GM23338 (cell line): Measurements from ENCODE around the gene NHSL1. TPM values are rescaled to one million over a fixed set of nuclear protein-coding genes. Genes with fewer than 3 reads are reported as not detected.

Experiments
- ATAC-seq: fragments of 200-7000 bp; cut with Tn5 transposase; 3 replicates; pipeline ENCODE4 v1.9.1; 2020
- DNase-seq: peaks from one replicate; pipeline ENCODE4 v3.0.0-alpha.2; 2015; ENCODE audit warnings: low spot score
- H2AFZ ChIP-seq: fragments of 200-600 bp; sonication (generic); 2 replicates; pipeline ENCODE4 v1.8.0; 2016; ENCODE audit warnings: antibody characterized with exemption, mild to moderate bottlenecking, moderate library complexity
- H3F3A ChIP-seq: fragments of 200-600 bp; sonication (generic); replicated peaks from 2 replicates; pipeline ENCODE4 v1.8.0; 2017; ENCODE audit warnings: antibody characterized with exemption, mixed run types, low read depth
- H3K27ac ChIP-seq: fragments of 200-600 bp; sonication (generic); 2 replicates; pipeline ENCODE4 v1.6.1; 2016; ENCODE audit warnings: low read depth
- H3K27me3 ChIP-seq: fragments of 200-600 bp; sonication (generic); 2 replicates; pipeline ENCODE4 v1.8.0; 2016; ENCODE audit warnings: mild to moderate bottlenecking, mixed run types, moderate library complexity; ENCODE audit not compliant: insufficient read depth
- H3K36me3 ChIP-seq: fragments of 200-600 bp; sonication (generic); 2 replicates; pipeline ENCODE4 v1.8.0; 2016; ENCODE audit warnings: mild to moderate bottlenecking; ENCODE audit not compliant: insufficient read depth
- H3K4me1 ChIP-seq: fragments of 200-600 bp; sonication (generic); 2 replicates; pipeline ENCODE4 v1.8.0; 2016; ENCODE audit warnings: mild to moderate bottlenecking, moderate library complexity; ENCODE audit not compliant: insufficient read depth
- H3K4me2 ChIP-seq: fragments of 200-600 bp; sonication (generic); 2 replicates; pipeline ENCODE4 v1.7.1; 2017; ENCODE audit warnings: mixed run types
- H3K4me3 ChIP-seq: fragments of 200-600 bp; sonication (generic); 2 replicates; pipeline ENCODE4 v1.6.1; 2016; ENCODE audit warnings: mixed run types
- H3K79me2 ChIP-seq: fragments of 200-600 bp; sonication (generic); replicated peaks from 2 replicates; pipeline ENCODE4 v1.8.0; 2017; ENCODE audit warnings: mild to moderate bottlenecking; ENCODE audit not compliant: insufficient read depth
- H3K9me2 ChIP-seq: fragments of 200-600 bp; sonication (generic); 2 replicates; pipeline ENCODE4 v1.8.0; 2017; ENCODE audit not compliant: insufficient read depth
- H4K20me1 ChIP-seq: fragments of 200-600 bp; sonication (generic); replicated peaks from 2 replicates; pipeline ENCODE4 v1.8.0; 2017; ENCODE audit warnings: mild to moderate bottlenecking; ENCODE audit not compliant: insufficient read depth
- H3K27ac Mint-ChIP-seq: 2 replicates; pipeline ENCODE4 v1.8.0; 2020; ENCODE audit warnings: inconsistent platforms, mild to moderate bottlenecking, moderate library complexity, mixed read lengths
- H3K27me3 Mint-ChIP-seq: 3 replicates; pipeline ENCODE4 v1.8.0; 2022; ENCODE audit warnings: low read depth, mild to moderate bottlenecking, moderate library complexity, mixed read lengths, inconsistent platforms; ENCODE audit not compliant: insufficient read depth, poor library complexity
- H3K36me3 Mint-ChIP-seq: 3 replicates; pipeline ENCODE4 v1.8.0; 2021; ENCODE audit warnings: low read depth, mild to moderate bottlenecking, inconsistent platforms, moderate library complexity, mixed read lengths
- H3K4me1 Mint-ChIP-seq: 3 replicates; pipeline ENCODE4 v1.8.0; 2020; ENCODE audit warnings: mild to moderate bottlenecking, inconsistent platforms, mixed read lengths
- H3K4me3 Mint-ChIP-seq: 3 replicates; pipeline ENCODE4 v1.8.0; 2021; ENCODE audit warnings: moderate library complexity, mild to moderate bottlenecking, inconsistent platforms, mixed read lengths
- H3K9me3 Mint-ChIP-seq: 3 replicates; pipeline ENCODE4 v1.8.0; 2020; ENCODE audit warnings: moderate library complexity, mild to moderate bottlenecking, inconsistent platforms, mixed read lengths
- CTCF ChIP-seq, 2 experiments: fragments of 200-600 bp in 1 of 2; sonication (generic) in 1 of 2; conservative IDR thresholded peaks; 2 replicates each; pipeline versions ENCODE4 v1.5.1 to v1.6.1; 2016 to 2017; ENCODE audit warnings: antibody characterized with exemption in 2 of 2, low read depth in 2 of 2, mild to moderate bottlenecking in 2 of 2, moderate library complexity in 1 of 2
- ETS1 ChIP-seq: IDR thresholded peaks from 2 replicates; pipeline ENCODE4 v1.6.1; 2016; ENCODE audit warnings: antibody characterized with exemption
- EZH2 ChIP-seq: fragments of 200-600 bp; sonication (generic); IDR thresholded peaks from one replicate; pipeline ENCODE4 v1.8.0; 2017; ENCODE audit warnings: antibody characterized with exemption, mild to moderate bottlenecking, low read depth; ENCODE audit not compliant: unreplicated experiment
- EZH2phosphoT487 ChIP-seq: fragments of 200-600 bp; sonication (generic); IDR thresholded peaks from one replicate; pipeline ENCODE4 v1.8.1; 2018; ENCODE audit warnings: antibody characterized with exemption; ENCODE audit not compliant: unreplicated experiment
- JUNB ChIP-seq: IDR thresholded peaks from one replicate; pipeline ENCODE4 v1.6.1; 2016; ENCODE audit warnings: antibody characterized with exemption; ENCODE audit not compliant: unreplicated experiment
- POLR2AphosphoS5 ChIP-seq: IDR thresholded peaks from 2 replicates; pipeline ENCODE4 v1.6.1; 2016; ENCODE audit warnings: antibody characterized with exemption, low read depth
- STAT1 ChIP-seq: IDR thresholded peaks from one replicate; pipeline ENCODE4 v1.6.1; 2016; ENCODE audit warnings: antibody characterized with exemption; ENCODE audit not compliant: unreplicated experiment
- ZNF114 ChIP-seq: fragments of 250-450 bp; sonication (Bioruptor Pico); IDR thresholded peaks from 2 replicates; pipeline ENCODE4 v1.5.0; 2020; ENCODE audit warnings: mild to moderate bottlenecking, moderate library complexity
- ZNF331 ChIP-seq: fragments of 250-450 bp; sonication (Bioruptor Pico); IDR thresholded peaks from 2 replicates; pipeline ENCODE4 v1.5.0; 2020; ENCODE audit warnings: low read depth, mild to moderate bottlenecking, moderate library complexity
- polyA plus RNA-seq: library from polyadenylated mRNA; unstranded; fragments of >200 nt; fragmentation: Nextera tagmentation; extraction: Ambion mirVana; gene quantifications from 2 replicates; pipeline ENCODE4 v1.2.1, GENCODE V29; 2016
- total RNA-seq: library from RNA; depleted of rRNA; stranded (reverse); fragments of >200 nt; shearing (Covaris generic); gene quantifications from 2 replicates; pipeline ENCODE4 v1.2.3, GENCODE V29; 2014
- TF ChIP-seq, protein P1 (sequence below): fragments of 250-450 bp; sonication (Bioruptor Pico); IDR thresholded peaks from 2 replicates; pipeline ENCODE4 v1.5.0; 2020; ENCODE audit warnings: mild to moderate bottlenecking, moderate library complexity

NHSL1 gene
- total and polyA plus RNA-seq, 2 experiments from 2014 or later = 11.2 to 24.5 TPM

DNA sequence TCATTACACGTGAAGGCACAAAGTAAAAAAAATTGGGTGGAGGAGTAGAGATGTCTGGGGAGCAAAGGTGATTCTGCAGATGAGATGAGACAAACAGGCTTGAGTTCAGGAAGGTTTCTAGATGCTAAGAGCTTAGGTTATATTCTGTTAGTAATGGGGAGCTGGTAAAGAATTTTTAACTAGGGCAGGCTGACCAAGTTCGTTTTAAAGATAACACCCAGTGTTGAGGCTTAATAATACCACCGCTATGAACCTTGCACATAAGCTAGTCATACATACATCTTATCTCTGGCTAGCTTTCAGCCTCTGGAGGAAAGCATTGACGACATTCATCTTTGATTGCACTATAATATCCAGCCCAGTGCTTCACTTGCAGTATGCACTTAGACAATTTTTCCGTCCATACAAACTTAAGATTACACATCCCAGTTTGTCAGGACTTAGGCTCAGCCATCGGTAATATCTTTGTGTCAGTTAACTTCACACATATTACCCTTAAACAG, 12.1 kb downstream of the NHSL1 start:
- Histone ChIP-seq H4K20me1 (no peaks in the 10 kb centered on the region), H3F3A (peaks cover 6% of the 10 kb centered on the region; the same call in 1 of the 2 replicates), H3K36me3 (no peaks in the 10 kb centered on the region), H3K27ac (peak overlapping the region; percentile 84), H3K4me1 (peaks cover 43% of the 10 kb centered on the region), H3K4me2 (peak overlapping the region; percentile 67; the same call in 1 of the 2 replicates), H3K9me2 (peaks cover 6% of the 10 kb centered on the region; the same call in 1 of the 2 replicates), H2AFZ (no peak overlapping the region), H3K27me3 (no peaks in the 10 kb centered on the region), H3K79me2 (peaks cover 11% of the 10 kb centered on the region), H3K4me3 (no peak overlapping the region)
- peaks cover 52% of the 10 kb centered on the region for H3K4me1 Mint-ChIP-seq
- peaks cover 8% of the 10 kb centered on the region; the same call in 2 of the 3 replicates for H3K36me3 Mint-ChIP-seq
- DNase-seq (no peak), ATAC-seq (no peak)
- H3K4me3 Mint-ChIP-seq = no peak overlapping the region
- TF ChIP-seq POLR2AphosphoS5 (no peak), STAT1 (no peak), EZH2 (no peak), ZNF331 (CRISPR knock-in tag) (no peak), ETS1 (no peak), ZNF114 (CRISPR knock-in tag) (no peak), CTCF (conservative IDR thresholded peaks at IDR 0.05; ENCODE audit: low read depth in 2 of 2) (no peak), JUNB (no peak), EZH2phosphoT487 (no peak)
- TF ChIP-seq, protein P1, sequence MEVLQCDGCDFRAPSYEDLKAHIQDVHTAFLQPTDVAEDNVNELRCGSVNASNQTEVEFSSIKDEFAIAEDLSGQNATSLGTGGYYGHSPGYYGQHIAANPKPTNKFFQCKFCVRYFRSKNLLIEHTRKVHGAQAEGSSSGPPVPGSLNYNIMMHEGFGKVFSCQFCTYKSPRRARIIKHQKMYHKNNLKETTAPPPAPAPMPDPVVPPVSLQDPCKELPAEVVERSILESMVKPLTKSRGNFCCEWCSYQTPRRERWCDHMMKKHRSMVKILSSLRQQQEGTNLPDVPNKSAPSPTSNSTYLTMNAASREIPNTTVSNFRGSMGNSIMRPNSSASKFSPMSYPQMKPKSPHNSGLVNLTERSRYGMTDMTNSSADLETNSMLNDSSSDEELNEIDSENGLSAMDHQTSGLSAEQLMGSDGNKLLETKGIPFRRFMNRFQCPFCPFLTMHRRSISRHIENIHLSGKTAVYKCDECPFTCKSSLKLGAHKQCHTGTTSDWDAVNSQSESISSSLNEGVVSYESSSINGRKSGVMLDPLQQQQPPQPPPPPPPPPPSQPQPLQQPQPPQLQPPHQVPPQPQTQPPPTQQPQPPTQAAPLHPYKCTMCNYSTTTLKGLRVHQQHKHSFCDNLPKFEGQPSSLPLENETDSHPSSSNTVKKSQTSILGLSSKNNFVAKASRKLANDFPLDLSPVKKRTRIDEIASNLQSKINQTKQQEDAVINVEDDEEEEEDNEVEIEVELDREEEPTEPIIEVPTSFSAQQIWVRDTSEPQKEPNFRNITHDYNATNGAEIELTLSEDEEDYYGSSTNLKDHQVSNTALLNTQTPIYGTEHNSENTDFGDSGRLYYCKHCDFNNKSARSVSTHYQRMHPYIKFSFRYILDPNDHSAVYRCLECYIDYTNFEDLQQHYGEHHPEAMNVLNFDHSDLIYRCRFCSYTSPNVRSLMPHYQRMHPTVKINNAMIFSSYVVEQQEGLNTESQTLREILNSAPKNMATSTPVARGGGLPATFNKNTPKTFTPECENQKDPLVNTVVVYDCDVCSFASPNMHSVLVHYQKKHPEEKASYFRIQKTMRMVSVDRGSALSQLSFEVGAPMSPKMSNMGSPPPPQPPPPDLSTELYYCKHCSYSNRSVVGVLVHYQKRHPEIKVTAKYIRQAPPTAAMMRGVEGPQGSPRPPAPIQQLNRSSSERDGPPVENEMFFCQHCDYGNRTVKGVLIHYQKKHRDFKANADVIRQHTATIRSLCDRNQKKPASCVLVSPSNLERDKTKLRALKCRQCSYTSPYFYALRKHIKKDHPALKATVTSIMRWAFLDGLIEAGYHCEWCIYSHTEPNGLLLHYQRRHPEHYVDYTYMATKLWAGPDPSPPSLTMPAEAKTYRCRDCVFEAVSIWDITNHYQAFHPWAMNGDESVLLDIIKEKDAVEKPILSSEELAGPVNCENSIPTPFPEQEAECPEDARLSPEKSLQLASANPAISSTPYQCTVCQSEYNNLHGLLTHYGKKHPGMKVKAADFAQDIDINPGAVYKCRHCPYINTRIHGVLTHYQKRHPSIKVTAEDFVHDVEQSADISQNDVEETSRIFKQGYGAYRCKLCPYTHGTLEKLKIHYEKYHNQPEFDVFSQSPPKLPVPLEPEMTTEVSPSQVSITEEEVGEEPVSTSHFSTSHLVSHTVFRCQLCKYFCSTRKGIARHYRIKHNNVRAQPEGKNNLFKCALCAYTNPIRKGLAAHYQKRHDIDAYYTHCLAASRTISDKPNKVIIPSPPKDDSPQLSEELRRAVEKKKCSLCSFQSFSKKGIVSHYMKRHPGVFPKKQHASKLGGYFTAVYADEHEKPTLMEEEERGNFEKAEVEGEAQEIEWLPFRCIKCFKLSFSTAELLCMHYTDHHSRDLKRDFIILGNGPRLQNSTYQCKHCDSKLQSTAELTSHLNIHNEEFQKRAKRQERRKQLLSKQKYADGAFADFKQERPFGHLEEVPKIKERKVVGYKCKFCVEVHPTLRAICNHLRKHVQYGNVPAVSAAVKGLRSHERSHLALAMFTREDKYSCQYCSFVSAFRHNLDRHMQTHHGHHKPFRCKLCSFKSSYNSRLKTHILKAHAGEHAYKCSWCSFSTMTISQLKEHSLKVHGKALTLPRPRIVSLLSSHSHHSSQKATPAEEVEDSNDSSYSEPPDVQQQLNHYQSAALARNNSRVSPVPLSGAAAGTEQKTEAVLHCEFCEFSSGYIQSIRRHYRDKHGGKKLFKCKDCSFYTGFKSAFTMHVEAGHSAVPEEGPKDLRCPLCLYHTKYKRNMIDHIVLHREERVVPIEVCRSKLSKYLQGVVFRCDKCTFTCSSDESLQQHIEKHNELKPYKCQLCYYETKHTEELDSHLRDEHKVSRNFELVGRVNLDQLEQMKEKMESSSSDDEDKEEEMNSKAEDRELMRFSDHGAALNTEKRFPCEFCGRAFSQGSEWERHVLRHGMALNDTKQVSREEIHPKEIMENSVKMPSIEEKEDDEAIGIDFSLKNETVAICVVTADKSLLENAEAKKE (CRISPR knock-in tag) = no peak
- H3K27me3 Mint-ChIP-seq = peaks cover 3% of the 10 kb centered on the region
- H3K9me3 Mint-ChIP-seq = no peaks in the 10 kb centered on the region
- peak overlapping the region; percentile 80 for H3K27ac Mint-ChIP-seq
